ENCODE measurements around the gene PCGF3. TPM values are rescaled to one million over a fixed set of nuclear protein-coding genes. Genes with fewer than 3 reads are reported as not detected.

Gene PCGF3
- total RNA-seq, 1 donor from 2014 or later: 23.0 TPM

DNA sequence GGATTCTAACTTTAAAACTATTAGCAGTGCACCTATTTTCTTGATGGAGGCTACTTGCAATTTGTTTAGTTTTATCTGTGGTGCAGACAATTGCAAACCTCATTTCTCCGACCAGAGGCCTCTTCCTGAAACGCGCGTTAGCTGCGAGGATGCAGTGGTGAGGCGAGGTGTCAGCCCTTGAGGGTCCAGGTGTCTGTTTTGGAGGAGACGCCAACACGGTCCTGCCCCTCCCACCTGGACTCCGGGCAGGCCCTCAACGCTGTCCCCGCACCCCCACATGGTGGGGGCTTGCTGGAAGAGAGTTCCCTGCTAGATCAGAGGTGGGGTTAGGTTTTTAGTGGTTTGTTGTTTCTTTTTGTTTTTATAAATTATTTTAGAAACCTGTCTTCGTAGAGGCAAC is 34.4 kb downstream of the PCGF3 start:
- H3K9me3 ChIP-seq (ENCODE audit: control insufficient read depth in 3 of 3, low read length in 3 of 3): no peaks in the 10 kb centered on the region
- H3K27me3 ChIP-seq (ENCODE audit: control insufficient read depth in 3 of 3, insufficient read depth in 3 of 3, low read length in 3 of 3): no peaks in the 10 kb centered on the region
- H3K27ac ChIP-seq (ENCODE audit: low read depth, low read length): no peak overlapping the region
- H3K4me3 ChIP-seq (ENCODE audit: low read length in 3 of 3): no peak overlapping the region
- H3K4me1 ChIP-seq (ENCODE audit: control insufficient read depth in 3 of 3, insufficient read depth in 3 of 3, low read length in 3 of 3): no peaks in the 10 kb centered on the region
- peaks cover 27 to 49% (median 44%) of the 10 kb centered on the region in 3 donors for H3K36me3 ChIP-seq (ENCODE audit: control insufficient read depth in 3 of 3, insufficient read depth in 3 of 3, low read length in 3 of 3)
- H3K9ac ChIP-seq (ENCODE audit: low read depth in 1 of 3, low read length in 3 of 3): no peak overlapping the region

DNA sequence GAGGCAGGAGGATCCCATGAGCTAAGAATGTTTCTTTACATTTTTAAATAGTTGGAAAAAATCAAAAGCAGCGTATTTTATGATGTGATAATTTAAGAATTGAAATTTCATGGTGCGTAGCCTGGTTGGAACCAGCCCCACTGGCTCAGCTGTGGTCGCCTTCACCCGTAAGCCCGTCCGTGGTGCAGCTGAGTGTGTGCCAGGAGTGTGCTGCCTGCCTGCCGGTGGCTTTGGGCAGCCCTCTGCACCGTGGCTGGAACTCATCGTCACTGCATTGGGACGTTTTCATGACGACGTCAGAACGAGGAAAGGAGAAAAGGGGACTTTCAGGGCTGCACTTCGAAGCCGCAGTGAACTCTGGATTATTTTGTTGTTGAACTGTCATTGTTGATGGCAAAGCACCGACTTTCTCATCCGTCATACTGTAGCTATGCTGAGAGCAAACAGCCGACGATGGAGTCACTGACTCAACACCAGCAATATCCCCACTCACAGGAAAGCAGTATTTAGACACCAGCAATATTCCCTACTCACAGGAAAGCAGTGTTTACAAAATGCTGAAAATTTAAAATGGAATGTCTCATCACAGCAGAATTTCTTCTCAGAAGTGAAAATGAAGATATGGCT is 35.1 kb downstream of the PCGF3 start:
- Histone ChIP-seq H3K27ac (ENCODE audit: low read depth, low read length) (no peak overlapping the region), H3K27me3 (ENCODE audit: control insufficient read depth in 3 of 3, insufficient read depth in 3 of 3, low read length in 3 of 3) (no peaks in the 10 kb centered on the region), H3K9me3 (ENCODE audit: control insufficient read depth in 3 of 3, low read length in 3 of 3) (no peaks in the 10 kb centered on the region), H3K9ac (ENCODE audit: low read depth in 1 of 3, low read length in 3 of 3) (no peak overlapping the region), H3K36me3 (ENCODE audit: control insufficient read depth in 3 of 3, insufficient read depth in 3 of 3, low read length in 3 of 3) (peaks cover 20 to 41% (median 38%) of the 10 kb centered on the region in 3 donors), H3K4me1 (ENCODE audit: control insufficient read depth in 3 of 3, insufficient read depth in 3 of 3, low read length in 3 of 3) (no peaks in the 10 kb centered on the region), H3K4me3 (ENCODE audit: low read length in 3 of 3) (no peak overlapping the region)

DNA sequence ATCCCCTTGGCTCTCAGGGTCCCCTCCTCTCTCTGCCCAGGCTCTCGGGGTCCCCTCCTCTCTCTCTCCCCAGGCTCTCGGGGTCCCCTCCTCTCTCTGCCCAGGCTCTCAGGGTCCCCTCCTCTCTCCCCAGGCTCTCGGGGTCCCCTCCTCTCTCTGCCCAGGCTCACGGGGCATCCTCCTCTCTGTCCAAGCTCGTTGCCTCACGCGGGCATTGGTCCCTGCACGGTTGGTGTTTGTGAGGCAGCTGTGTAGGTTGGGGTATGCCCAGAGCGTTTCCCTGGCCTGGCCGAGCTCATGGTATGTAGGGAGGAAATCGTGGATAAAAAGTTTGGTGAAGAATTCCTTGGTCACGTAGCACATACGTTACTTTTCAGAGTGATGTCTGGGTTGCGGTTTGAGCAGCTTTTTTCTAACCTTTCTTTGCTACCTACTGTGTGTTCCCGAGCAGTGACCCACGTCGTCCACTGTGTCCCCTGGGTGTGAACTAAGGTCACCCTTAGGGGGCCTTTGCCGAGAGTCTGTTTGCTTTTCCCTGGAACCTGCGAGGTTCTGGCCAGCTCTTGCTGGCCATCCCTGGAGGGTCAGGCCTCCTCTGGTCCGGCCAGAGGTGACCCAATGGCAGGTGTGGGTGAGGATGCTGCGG is 36.6 kb downstream of the PCGF3 start:
- peaks cover 17 to 35% (median 32%) of the 10 kb centered on the region in 3 donors for H3K36me3 ChIP-seq (ENCODE audit: control insufficient read depth in 3 of 3, insufficient read depth in 3 of 3, low read length in 3 of 3)

DNA sequence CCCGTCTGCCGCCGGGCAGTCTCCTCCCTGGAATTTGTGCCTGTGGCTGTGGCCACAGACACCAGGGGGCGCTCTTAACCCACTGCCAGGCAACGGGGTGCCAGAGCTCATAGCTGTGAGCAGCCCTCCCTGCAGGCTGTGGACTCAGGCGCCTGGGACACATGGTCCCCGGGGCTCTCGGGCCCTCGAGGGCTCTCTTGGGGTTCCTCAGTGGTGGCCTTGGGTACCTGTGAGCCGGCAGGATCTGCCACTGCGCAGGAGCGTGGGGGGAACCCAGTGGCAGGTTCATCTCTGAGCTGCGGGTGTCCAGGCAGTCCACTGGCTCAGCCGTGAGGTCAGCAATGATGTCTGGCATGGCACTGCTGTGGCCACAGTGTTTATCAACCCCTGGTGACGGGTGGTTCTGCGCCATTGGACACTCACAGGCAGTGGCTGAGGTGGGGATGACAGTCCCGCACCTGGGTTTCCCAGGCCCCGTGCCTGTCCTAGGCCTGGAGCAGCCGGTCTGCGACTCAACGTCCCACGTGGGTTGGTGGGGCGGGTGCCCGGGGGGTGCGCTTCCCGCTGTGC is 37.2 kb downstream of the PCGF3 start:
- Histone ChIP-seq H3K27ac (ENCODE audit: low read depth, low read length) (no peak overlapping the region), H3K36me3 (ENCODE audit: control insufficient read depth in 3 of 3, insufficient read depth in 3 of 3, low read length in 3 of 3) (peaks cover 11 to 29% (median 27%) of the 10 kb centered on the region in 3 donors), H3K27me3 (ENCODE audit: control insufficient read depth in 3 of 3, insufficient read depth in 3 of 3, low read length in 3 of 3) (no peaks in the 10 kb centered on the region), H3K4me1 (ENCODE audit: control insufficient read depth in 3 of 3, insufficient read depth in 3 of 3, low read length in 3 of 3) (no peaks in the 10 kb centered on the region), H3K4me3 (ENCODE audit: low read length in 3 of 3) (no peak overlapping the region), H3K9ac (ENCODE audit: low read depth in 1 of 3, low read length in 3 of 3) (no peak overlapping the region), H3K9me3 (ENCODE audit: control insufficient read depth in 3 of 3, low read length in 3 of 3) (no peaks in the 10 kb centered on the region)

More for the DNA sequence above, 36.6 kb downstream of the PCGF3 start:
- Histone ChIP-seq H3K4me3 (ENCODE audit: low read length in 3 of 3) (no peak overlapping the region), H3K9me3 (ENCODE audit: control insufficient read depth in 3 of 3, low read length in 3 of 3) (no peaks in the 10 kb centered on the region), H3K9ac (ENCODE audit: low read depth in 1 of 3, low read length in 3 of 3) (no peak overlapping the region), H3K27ac (ENCODE audit: low read depth, low read length) (no peak overlapping the region), H3K27me3 (ENCODE audit: control insufficient read depth in 3 of 3, insufficient read depth in 3 of 3, low read length in 3 of 3) (no peaks in the 10 kb centered on the region), H3K4me1 (ENCODE audit: control insufficient read depth in 3 of 3, insufficient read depth in 3 of 3, low read length in 3 of 3) (no peaks in the 10 kb centered on the region)

DNA sequence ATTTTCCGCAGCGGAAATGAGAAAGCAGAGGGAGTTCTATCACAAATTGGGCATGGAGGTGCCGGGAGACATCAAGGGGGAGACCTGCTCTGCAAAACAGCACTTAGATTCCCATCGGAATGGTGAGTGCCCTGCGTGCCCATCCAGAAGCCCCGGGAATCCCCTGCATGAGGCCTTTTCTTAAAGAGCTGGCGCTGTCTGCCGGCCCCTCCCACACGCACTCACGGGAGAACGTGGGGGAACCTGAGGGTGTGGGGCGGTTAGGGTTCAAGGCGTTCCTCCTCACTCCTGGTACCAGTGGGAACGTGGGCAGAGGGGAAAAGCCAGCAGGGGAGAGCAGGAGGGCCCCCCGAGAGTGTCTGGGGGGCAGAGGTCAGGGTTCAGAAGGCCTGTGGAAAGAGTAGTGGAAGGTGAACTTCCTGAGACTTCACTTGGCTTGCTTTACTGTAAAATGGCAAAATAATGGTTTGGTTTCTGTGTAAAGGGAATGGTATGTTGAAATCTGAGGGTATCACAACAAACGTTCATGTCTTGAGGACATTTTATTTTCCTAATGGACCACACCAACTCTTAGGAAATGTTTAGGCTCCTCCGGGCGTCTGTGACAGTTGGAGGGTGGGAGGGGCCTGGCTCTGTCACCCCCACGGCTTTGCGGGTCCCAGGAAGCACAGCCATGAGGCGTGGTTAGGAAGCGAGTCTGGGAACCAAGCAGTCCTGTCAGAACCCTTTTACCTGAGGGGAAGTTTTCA is 38.0 kb downstream of the PCGF3 start:
- H3K27ac ChIP-seq (ENCODE audit: low read depth, low read length): no peak overlapping the region
- H3K27me3 ChIP-seq (ENCODE audit: control insufficient read depth in 3 of 3, insufficient read depth in 3 of 3, low read length in 3 of 3): no peaks in the 10 kb centered on the region
- H3K36me3 ChIP-seq (ENCODE audit: control insufficient read depth in 3 of 3, insufficient read depth in 3 of 3, low read length in 3 of 3): peaks cover 11 to 28% (median 26%) of the 10 kb centered on the region in 3 donors
- no peaks in the 10 kb centered on the region for H3K4me1 ChIP-seq (ENCODE audit: control insufficient read depth in 3 of 3, insufficient read depth in 3 of 3, low read length in 3 of 3)
- H3K9me3 ChIP-seq (ENCODE audit: control insufficient read depth in 3 of 3, low read length in 3 of 3): no peaks in the 10 kb centered on the region
- H3K4me3 ChIP-seq (ENCODE audit: low read length in 3 of 3): no peak overlapping the region
- H3K9ac ChIP-seq (ENCODE audit: low read depth in 1 of 3, low read length in 3 of 3): no peak overlapping the region

DNA sequence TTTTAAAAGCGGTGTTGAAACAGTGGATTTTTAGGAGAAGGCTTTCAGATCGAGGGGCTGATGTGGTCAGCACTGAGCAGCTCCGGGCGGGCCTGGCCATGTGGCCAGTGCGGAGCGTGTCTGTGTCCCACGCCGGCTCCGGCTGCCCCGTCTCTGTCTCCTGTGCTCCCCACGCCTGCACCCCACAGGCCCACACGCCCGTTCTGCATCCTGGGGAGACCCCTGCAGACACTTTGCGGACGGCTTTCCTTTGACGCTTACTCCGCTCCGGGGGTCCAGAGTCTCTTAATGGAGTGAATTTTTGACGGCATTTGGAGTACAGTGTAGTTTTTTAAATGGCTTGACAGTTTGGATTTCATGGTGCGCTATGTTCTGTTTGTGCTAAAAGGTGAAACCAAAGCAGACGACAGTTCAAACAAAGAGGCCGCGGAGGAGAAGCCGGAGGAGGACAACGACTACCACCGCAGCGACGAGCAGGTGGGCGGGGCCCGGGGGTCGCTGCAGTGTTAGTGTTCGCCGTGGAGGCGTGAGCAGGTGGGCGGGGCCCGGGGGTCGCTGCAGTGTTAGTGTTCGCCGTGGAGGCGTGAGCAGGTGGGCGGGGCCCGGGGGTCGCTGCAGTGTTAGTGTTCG is 38.7 kb downstream of the PCGF3 start:
- no peaks in the 10 kb centered on the region for H3K4me1 ChIP-seq (ENCODE audit: control insufficient read depth in 3 of 3, insufficient read depth in 3 of 3, low read length in 3 of 3)
- no peak overlapping the region for H3K27ac ChIP-seq (ENCODE audit: low read depth, low read length)
- H3K9ac ChIP-seq (ENCODE audit: low read depth in 1 of 3, low read length in 3 of 3): no peak overlapping the region
- no peak overlapping the region for H3K4me3 ChIP-seq (ENCODE audit: low read length in 3 of 3)
- H3K9me3 ChIP-seq (ENCODE audit: control insufficient read depth in 3 of 3, low read length in 3 of 3): no peaks in the 10 kb centered on the region
- no peaks in the 10 kb centered on the region for H3K27me3 ChIP-seq (ENCODE audit: control insufficient read depth in 3 of 3, insufficient read depth in 3 of 3, low read length in 3 of 3)
- peaks cover 12 to 24% (median 21%) of the 10 kb centered on the region in 3 donors for H3K36me3 ChIP-seq (ENCODE audit: control insufficient read depth in 3 of 3, insufficient read depth in 3 of 3, low read length in 3 of 3)

DNA sequence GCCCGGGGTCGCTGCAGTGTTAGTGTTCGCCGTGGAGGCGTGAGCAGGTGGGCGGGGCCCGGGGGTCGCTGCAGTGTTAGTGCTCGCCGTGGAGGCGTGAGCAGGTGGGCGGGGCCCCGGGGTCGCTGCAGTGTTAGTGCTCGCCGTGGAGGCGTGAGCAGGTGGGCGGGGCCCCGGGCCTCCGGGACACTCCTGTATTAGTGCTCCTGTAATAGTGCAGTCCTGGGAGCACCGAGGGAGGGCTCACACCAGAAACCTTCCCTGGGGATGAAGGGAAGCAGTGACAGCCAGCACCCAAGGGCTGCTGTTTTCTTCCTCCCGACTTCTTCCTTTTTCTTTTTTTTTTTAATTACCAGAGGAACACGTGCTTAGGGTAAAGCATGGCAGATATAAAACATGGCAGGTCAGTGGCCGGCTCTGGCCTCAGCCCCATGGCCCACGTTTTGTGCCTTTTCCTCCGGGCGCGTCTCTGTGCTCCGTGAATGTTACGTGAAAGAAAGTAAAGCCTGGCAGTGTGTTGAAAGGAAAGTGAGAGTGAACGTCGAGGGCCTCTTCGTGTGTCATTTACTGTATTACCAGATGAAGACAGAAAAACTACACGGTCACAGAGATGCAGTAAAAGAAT is 42.0 kb downstream of the PCGF3 start:
- Histone ChIP-seq H3K27ac (ENCODE audit: low read depth, low read length) (no peak overlapping the region), H3K9ac (ENCODE audit: low read depth in 1 of 3, low read length in 3 of 3) (no peak overlapping the region), H3K9me3 (ENCODE audit: control insufficient read depth in 3 of 3, low read length in 3 of 3) (no peaks in the 10 kb centered on the region), H3K4me3 (ENCODE audit: low read length in 3 of 3) (no peak overlapping the region), H3K27me3 (ENCODE audit: control insufficient read depth in 3 of 3, insufficient read depth in 3 of 3, low read length in 3 of 3) (no peaks in the 10 kb centered on the region), H3K4me1 (ENCODE audit: control insufficient read depth in 3 of 3, insufficient read depth in 3 of 3, low read length in 3 of 3) (peaks cover 4 to 6% (median 4%) of the 10 kb centered on the region in 3 donors), H3K36me3 (ENCODE audit: control insufficient read depth in 3 of 3, insufficient read depth in 3 of 3, low read length in 3 of 3) (peaks cover 7 to 16% (median 8%) of the 10 kb centered on the region in 3 donors)

DNA sequence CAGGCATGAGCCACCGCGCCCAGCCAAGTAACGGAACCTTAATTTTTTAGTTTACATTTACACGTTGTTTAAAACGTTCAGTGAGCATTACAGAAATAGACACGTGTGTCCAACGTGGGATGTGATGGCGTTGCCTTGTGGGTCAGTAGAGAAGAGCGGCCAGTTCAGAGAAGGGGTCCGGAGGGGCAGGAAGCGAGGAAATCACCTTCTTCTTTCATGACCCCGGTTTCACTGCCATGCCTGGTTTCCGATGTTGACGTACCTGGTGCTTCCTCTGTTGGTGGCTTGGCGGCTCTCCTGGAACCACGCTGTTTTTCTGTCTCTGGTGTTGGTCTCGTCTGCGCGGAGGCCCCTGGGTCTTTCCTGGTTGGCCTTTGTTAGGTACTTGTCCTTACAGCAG is 42.8 kb downstream of the PCGF3 start:
- peaks cover 7 to 18% (median 11%) of the 10 kb centered on the region in 3 donors for H3K36me3 ChIP-seq (ENCODE audit: control insufficient read depth in 3 of 3, insufficient read depth in 3 of 3, low read length in 3 of 3)
- H3K9ac ChIP-seq (ENCODE audit: low read depth in 1 of 3, low read length in 3 of 3): no peak overlapping the region
- peaks cover 4 to 6% (median 4%) of the 10 kb centered on the region in 3 donors for H3K4me1 ChIP-seq (ENCODE audit: control insufficient read depth in 3 of 3, insufficient read depth in 3 of 3, low read length in 3 of 3)
- no peaks in the 10 kb centered on the region for H3K27me3 ChIP-seq (ENCODE audit: control insufficient read depth in 3 of 3, insufficient read depth in 3 of 3, low read length in 3 of 3)
- H3K9me3 ChIP-seq (ENCODE audit: control insufficient read depth in 3 of 3, low read length in 3 of 3): no peaks in the 10 kb centered on the region
- H3K27ac ChIP-seq (ENCODE audit: low read depth, low read length): no peak overlapping the region
- H3K4me3 ChIP-seq (ENCODE audit: low read length in 3 of 3): no peak overlapping the region
